Measurements from ENCODE around the gene VTA1. TPM values are rescaled to one million over a fixed set of nuclear protein-coding genes. Genes with fewer than 3 reads are reported as not detected.

VTA1 gene
- total and polyA plus RNA-seq, 10 donors, result 16.2 to 53.2 (median 30.6) TPM

DNA sequence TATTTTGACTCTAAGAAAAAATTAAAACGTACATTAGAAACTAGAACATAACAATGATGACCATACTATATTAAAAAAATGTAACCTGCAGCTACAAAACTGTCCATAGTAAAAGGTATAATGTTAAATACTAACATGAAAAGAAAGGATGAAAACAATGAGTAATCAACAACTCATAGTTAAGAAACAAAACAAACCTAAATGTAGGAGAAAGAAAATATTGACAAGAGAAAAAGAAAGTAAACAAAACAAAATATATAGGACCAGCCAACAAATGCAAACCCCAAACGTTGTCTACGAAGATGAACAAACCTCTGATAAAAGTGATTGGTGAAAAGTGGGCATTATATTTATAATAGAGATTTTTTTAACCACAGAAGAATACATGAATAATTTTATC is 113.7 kb downstream of the VTA1 start:
- no peak for DNase-seq
- intact Hi-C loops (cut with DNase I; ENCODE audit: low total_unique reads), result no loop called here
- WGBS, 5 donors, result 84 to 92% (median 85%) methylated on average over 3 of the region's 3 CpGs

DNA sequence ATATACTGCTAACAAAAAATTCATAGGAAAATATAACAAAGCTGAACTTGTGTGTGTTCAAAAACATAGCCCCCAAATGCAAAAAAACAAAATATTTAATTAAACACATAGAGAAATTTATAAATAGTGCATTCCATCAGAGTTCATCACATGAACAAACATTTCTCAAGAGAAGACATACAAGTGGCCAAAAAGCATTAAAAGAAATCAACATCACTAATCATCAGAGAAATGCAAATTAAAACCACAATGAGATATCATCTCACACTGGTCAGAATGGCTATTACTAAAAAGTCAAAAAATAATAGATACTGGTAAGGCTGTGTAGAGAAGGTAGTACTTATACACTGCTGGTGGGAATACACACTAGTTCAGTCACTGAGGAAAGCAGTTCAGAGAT is 115.2 kb downstream of the VTA1 start:
- TF ChIP-seq POLR2A (IDR thresholded peaks at IDR 0.05) (no peak), POLR2AphosphoS5 (IDR thresholded peaks at IDR 0.05) (no peak)
- TF ChIP-seq, protein P1, sequence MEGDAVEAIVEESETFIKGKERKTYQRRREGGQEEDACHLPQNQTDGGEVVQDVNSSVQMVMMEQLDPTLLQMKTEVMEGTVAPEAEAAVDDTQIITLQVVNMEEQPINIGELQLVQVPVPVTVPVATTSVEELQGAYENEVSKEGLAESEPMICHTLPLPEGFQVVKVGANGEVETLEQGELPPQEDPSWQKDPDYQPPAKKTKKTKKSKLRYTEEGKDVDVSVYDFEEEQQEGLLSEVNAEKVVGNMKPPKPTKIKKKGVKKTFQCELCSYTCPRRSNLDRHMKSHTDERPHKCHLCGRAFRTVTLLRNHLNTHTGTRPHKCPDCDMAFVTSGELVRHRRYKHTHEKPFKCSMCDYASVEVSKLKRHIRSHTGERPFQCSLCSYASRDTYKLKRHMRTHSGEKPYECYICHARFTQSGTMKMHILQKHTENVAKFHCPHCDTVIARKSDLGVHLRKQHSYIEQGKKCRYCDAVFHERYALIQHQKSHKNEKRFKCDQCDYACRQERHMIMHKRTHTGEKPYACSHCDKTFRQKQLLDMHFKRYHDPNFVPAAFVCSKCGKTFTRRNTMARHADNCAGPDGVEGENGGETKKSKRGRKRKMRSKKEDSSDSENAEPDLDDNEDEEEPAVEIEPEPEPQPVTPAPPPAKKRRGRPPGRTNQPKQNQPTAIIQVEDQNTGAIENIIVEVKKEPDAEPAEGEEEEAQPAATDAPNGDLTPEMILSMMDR (IDR thresholded peaks at IDR 0.05 in 8 of 11, conservative IDR thresholded peaks at IDR 0.05 in 3 of 11), result no peak
- Histone ChIP-seq H3K27ac (no peak overlapping the region), H3K9me3 (no peaks in the 10 kb centered on the region), H3K27me3 (replicated peaks in 1 of 7) (no peaks in the 10 kb centered on the region), H3K36me3 (no peaks in the 10 kb centered on the region), H3K4me1 (no peaks in the 10 kb centered on the region), H3K4me3 (no peak overlapping the region)
- intact Hi-C loops (cut with DNase I; ENCODE audit: low total_unique reads), result no loop called here
- DNase-seq, result no peak

More for the DNA sequence above, 113.7 kb downstream of the VTA1 start:
- no peak overlapping the region for H3K4me3 ChIP-seq
- TF ChIP-seq POLR2AphosphoS5 (IDR thresholded peaks at IDR 0.05) (no peak), POLR2A (IDR thresholded peaks at IDR 0.05) (no peak)
- TF ChIP-seq, protein P1 (IDR thresholded peaks at IDR 0.05 in 8 of 11, conservative IDR thresholded peaks at IDR 0.05 in 3 of 11), result no peak
- H3K27me3 ChIP-seq (replicated peaks in 1 of 7), result no peaks in the 10 kb centered on the region
- H3K36me3 ChIP-seq, result no peaks in the 10 kb centered on the region
- H3K9me3 ChIP-seq, result no peaks in the 10 kb centered on the region
- H3K4me1 ChIP-seq, result no peaks in the 10 kb centered on the region
- no peak overlapping the region for H3K27ac ChIP-seq

DNA sequence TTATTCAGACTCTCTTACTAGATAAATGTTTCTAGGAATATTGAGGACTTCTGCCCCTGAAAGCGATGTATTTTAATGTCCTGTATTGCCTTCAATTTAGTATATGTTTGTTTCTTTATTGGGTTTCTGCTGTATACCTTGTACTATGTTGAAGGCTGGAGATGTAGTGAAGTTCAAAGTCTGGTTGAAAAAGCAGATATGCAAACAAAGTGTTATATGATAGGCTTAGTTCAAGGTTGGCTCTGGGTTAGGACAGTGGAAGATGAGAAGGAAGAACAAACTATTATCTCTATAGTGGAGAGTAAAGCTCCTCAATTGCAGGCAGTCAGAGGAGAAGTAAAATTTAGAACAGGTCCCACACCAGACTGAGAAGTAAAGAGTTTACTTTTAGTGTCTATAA is 118.4 kb downstream of the VTA1 start:
- intact Hi-C loops (cut with DNase I; ENCODE audit: low total_unique reads), result no loop called here
- H3K4me3 ChIP-seq, result no peak overlapping the region
- no peaks in the 10 kb centered on the region for H3K9me3 ChIP-seq
- DNase-seq, result no peak
- no peaks in the 10 kb centered on the region for H3K4me1 ChIP-seq
- H3K36me3 ChIP-seq, result no peaks in the 10 kb centered on the region
- 93 to 97% (median 94%) methylated on average over 1 of the region's 1 CpG for WGBS, 5 donors
- TF ChIP-seq POLR2A (IDR thresholded peaks at IDR 0.05), result no peak
- TF ChIP-seq POLR2AphosphoS5 (IDR thresholded peaks at IDR 0.05), result no peak
- TF ChIP-seq, protein P1 (IDR thresholded peaks at IDR 0.05 in 8 of 11, conservative IDR thresholded peaks at IDR 0.05 in 3 of 11), result no peak
- no peaks in the 10 kb centered on the region for H3K27me3 ChIP-seq (replicated peaks in 1 of 7)
- H3K27ac ChIP-seq, result no peak overlapping the region

DNA sequence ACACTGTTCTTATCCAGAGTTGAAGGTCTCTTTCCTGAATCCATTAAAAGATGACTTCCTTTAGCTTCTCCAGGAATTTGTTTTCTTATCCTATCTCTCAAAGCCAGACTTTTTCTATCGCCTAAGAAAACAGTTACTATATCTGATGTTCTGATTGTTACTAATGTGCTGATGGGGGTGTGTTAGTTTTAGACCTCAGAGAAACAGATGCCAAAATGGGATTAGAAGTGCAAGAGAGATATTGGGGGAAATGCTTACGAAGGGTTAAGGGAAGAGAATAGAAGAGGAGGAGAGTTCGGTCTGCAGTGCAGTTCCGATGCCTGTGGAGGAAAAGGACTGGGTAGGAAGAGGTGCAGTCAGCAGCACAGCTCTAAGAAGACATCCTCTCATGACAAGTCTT is 119.0 kb downstream of the VTA1 start:
- 72 to 87% (median 79%) methylated on average over 4 of the region's 4 CpGs for WGBS, 5 donors
- H3K4me1 ChIP-seq, result no peaks in the 10 kb centered on the region
- no peak for DNase-seq
- no peaks in the 10 kb centered on the region for H3K27me3 ChIP-seq (replicated peaks in 1 of 7)
- intact Hi-C loops (cut with DNase I; ENCODE audit: low total_unique reads), result no loop called here
- no peak overlapping the region for H3K27ac ChIP-seq
- no peaks in the 10 kb centered on the region for H3K36me3 ChIP-seq
- no peak for TF ChIP-seq POLR2AphosphoS5 (IDR thresholded peaks at IDR 0.05)
- no peaks in the 10 kb centered on the region for H3K9me3 ChIP-seq
- H3K4me3 ChIP-seq, result no peak overlapping the region

DNA sequence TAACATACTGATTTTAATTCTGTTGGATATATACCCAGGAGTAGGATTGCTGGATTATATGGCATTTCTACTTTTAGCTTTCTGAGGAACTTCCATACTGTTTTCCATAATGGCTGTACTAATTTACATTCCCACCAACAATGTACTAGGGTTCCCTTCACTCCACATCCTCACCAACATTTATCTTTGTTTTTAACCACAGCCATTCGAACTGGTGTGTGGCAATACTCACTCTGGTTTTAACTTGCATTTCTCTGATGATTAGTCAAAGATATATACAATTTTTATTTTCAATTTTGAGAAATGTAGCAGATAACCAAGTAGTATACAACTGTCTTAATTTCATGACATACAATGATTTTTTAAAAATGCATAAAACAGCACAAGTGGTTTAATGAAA is 124.4 kb downstream of the VTA1 start:
- no peaks in the 10 kb centered on the region for H3K4me1 ChIP-seq
- H3K27me3 ChIP-seq (replicated peaks in 1 of 7), result peaks cover 0 to 5% (median 0%) of the 10 kb centered on the region in 7 donors
- H3K4me3 ChIP-seq, result no peak overlapping the region
- 54 to 81% (median 66%) methylated on average over 1 of the region's 1 CpG for WGBS, 5 donors
- H3K36me3 ChIP-seq, result no peaks in the 10 kb centered on the region
- intact Hi-C loops (cut with DNase I; ENCODE audit: low total_unique reads), result no loop called here
- DNase-seq, result no peak
- no peak overlapping the region for H3K27ac ChIP-seq
- no peaks in the 10 kb centered on the region for H3K9me3 ChIP-seq
- TF ChIP-seq POLR2AphosphoS5 (IDR thresholded peaks at IDR 0.05) (no peak), POLR2A (IDR thresholded peaks at IDR 0.05) (no peak)
- TF ChIP-seq, protein P1 (IDR thresholded peaks at IDR 0.05 in 8 of 11, conservative IDR thresholded peaks at IDR 0.05 in 3 of 11), result no peak
